ENCODE data around the gene KBTBD6.
A peak's percentile ranks its signal among the peaks of the same experiment; 100 is the strongest.
"Not testable (repeated sequence)": the region's sequence is repeated elsewhere in the genome, so short reads cannot be mapped to it uniquely, and the experiment has no call there.

Gene KBTBD6

GRCh38 chr13:41136396-41137031, 3.9 kb upstream of the KBTBD6 start:
- Histone ChIP-seq H3K9ac (ENCODE audit: low read depth, low read length) (no peak overlapping the region), H3K79me2 (ENCODE audit: insufficient read depth, low read length) (peaks cover 26% of the 10 kb centered on the region), H3K4me3 (ENCODE audit: low read depth in 1 of 2, low read length in 2 of 2) (no peak overlapping the region), H3K4me2 (ENCODE audit: insufficient read depth, low read length) (no peak overlapping the region), H4K20me1 (ENCODE audit: insufficient read depth, low read length) (no peaks in the 10 kb centered on the region), H3K36me3 (ENCODE audit: insufficient read depth, low read length) (no peaks in the 10 kb centered on the region), H2AFZ (ENCODE audit: low read depth, low read length) (no peak overlapping the region), H3K4me1 (ENCODE audit: insufficient read depth, low read length) (peaks cover 19% of the 10 kb centered on the region), H3K27me3 (ENCODE audit: insufficient read depth, low read length, poor library complexity) (no peaks in the 10 kb centered on the region), H3K9me3 (ENCODE audit: insufficient read depth, low read length, severe bottlenecking) (no peaks in the 10 kb centered on the region), H3K27ac (ENCODE audit: low read length) (no peak overlapping the region)
- ATAC-seq (ENCODE audit: insufficient read depth, low read depth) (no peak), DNase-seq (no peak)
- TF ChIP-seq EZH2 (IDR thresholded peaks at IDR 0.05; ENCODE audit: borderline replicate concordance, low read depth, low read length, severe bottlenecking) = no peak

GRCh38 chr13:41133951-41134350, 1.3 kb upstream of the KBTBD6 start:
- Histone ChIP-seq H3K9me3 (ENCODE audit: insufficient read depth, low read length, severe bottlenecking) (no peaks in the 10 kb centered on the region), H3K4me1 (ENCODE audit: insufficient read depth, low read length) (peaks cover 45% of the 10 kb centered on the region), H3K9ac (ENCODE audit: low read depth, low read length) (peak overlapping the region; percentile 67; the same call in 1 of the 2 replicates), H3K4me2 (ENCODE audit: insufficient read depth, low read length) (peak overlapping the region; percentile 88), H2AFZ (ENCODE audit: low read depth, low read length) (no peak overlapping the region), H3K4me3 (ENCODE audit: low read depth in 1 of 2, low read length in 2 of 2) (peak overlapping the region in 1 of 2 experiments; percentile 92; a peak in 2 of 4 replicates), H4K20me1 (ENCODE audit: insufficient read depth, low read length) (no peaks in the 10 kb centered on the region), H3K27ac (ENCODE audit: low read length) (no peak overlapping the region), H3K36me3 (ENCODE audit: insufficient read depth, low read length) (peaks cover 8% of the 10 kb centered on the region), H3K27me3 (ENCODE audit: insufficient read depth, low read length, poor library complexity) (no peaks in the 10 kb centered on the region), H3K79me2 (ENCODE audit: insufficient read depth, low read length) (peaks cover 49% of the 10 kb centered on the region)
- no peak for TF ChIP-seq CTCF (IDR thresholded peaks at IDR 0.05; ENCODE audit: borderline replicate concordance, extremely low read depth, low read length, poor library complexity, severe bottlenecking)
- TF ChIP-seq EZH2 (IDR thresholded peaks at IDR 0.05; ENCODE audit: borderline replicate concordance, low read depth, low read length, severe bottlenecking) = no peak
- DNase-seq (no peak), ATAC-seq (ENCODE audit: insufficient read depth, low read depth) (no peak)

GRCh38 chr13:41131660-41132511, 716 bp downstream of the KBTBD6 start:
- H3K9ac ChIP-seq (ENCODE audit: low read depth, low read length) = peak overlapping the region; percentile 67
- H3K4me2 ChIP-seq (ENCODE audit: insufficient read depth, low read length) = peak overlapping the region; percentile 88
- peaks cover 18% of the 10 kb centered on the region for H3K36me3 ChIP-seq (ENCODE audit: insufficient read depth, low read length)
- H4K20me1 ChIP-seq (ENCODE audit: insufficient read depth, low read length); DNase-seq; H3K27me3 ChIP-seq (ENCODE audit: insufficient read depth, low read length, poor library complexity); H3K9me3 ChIP-seq (ENCODE audit: insufficient read depth, low read length, severe bottlenecking): not testable (repeated sequence)
- peaks cover 70% of the 10 kb centered on the region for H3K79me2 ChIP-seq (ENCODE audit: insufficient read depth, low read length)
- H2AFZ ChIP-seq (ENCODE audit: low read depth, low read length) = peak overlapping the region; percentile 74
- H3K4me3 ChIP-seq (ENCODE audit: low read depth in 1 of 2, low read length in 2 of 2) = peak overlapping the region; percentile 45 to 92
- peak overlapping the region; percentile 76 for H3K27ac ChIP-seq (ENCODE audit: low read length)
- peaks cover 49% of the 10 kb centered on the region for H3K4me1 ChIP-seq (ENCODE audit: insufficient read depth, low read length)
- peak; percentile 7 for ATAC-seq (ENCODE audit: insufficient read depth, low read depth)

- H3K36me3 ChIP-seq (ENCODE audit: insufficient read depth, low read length) = peaks cover 18% of the 10 kb centered on the region
- ATAC-seq (ENCODE audit: insufficient read depth, low read depth); H3K27ac ChIP-seq (ENCODE audit: low read length); H3K9me3 ChIP-seq (ENCODE audit: insufficient read depth, low read length, severe bottlenecking); H3K27me3 ChIP-seq (ENCODE audit: insufficient read depth, low read length, poor library complexity); H4K20me1 ChIP-seq (ENCODE audit: insufficient read depth, low read length); H2AFZ ChIP-seq (ENCODE audit: low read depth, low read length); DNase-seq: not testable (repeated sequence)
- H3K4me3 ChIP-seq (ENCODE audit: low read depth in 1 of 2, low read length in 2 of 2) = peak overlapping the region in 1 of 2 experiments; percentile 92; a peak in 3 of 4 replicates
- peak overlapping the region; percentile 45 for H3K9ac ChIP-seq (ENCODE audit: low read depth, low read length)
- peak overlapping the region; percentile 88 for H3K4me2 ChIP-seq (ENCODE audit: insufficient read depth, low read length)
- H3K79me2 ChIP-seq (ENCODE audit: insufficient read depth, low read length) = peaks cover 72% of the 10 kb centered on the region
- H3K4me1 ChIP-seq (ENCODE audit: insufficient read depth, low read length) = peaks cover 49% of the 10 kb centered on the region
These were observed 1.4 kb downstream of the KBTBD6 start for GRCh38 chr13:41131189-41131588.

All from DND-41 (cell line).